Measurements from ENCODE around the gene SLC17A1.

SLC17A1 gene

GRCh38 chr6:25830458-25830857, 1.4 kb downstream of the SLC17A1 start:
- DNase-seq = no peak

DNA sequence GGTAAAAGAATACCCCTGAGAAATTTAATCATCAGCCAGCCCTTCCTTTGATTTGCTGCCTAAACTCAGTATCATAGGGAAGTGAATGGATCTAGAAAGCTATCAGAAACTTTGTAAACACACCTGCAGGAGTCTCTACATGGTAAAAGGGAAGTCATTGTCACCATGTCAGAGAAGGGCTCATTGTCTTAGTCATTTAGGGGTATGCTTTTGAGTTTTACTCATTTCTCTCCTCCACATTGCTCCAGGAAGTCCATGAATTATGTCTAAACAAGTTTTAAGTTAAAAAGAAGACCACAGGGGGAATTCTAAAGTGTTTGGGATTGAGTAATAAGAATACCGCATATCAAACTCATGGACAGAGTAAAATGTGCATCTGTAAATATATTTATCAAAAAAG, 2.5 kb downstream of the SLC17A1 start:
- DNase-seq = no peak

- no peak for DNase-seq
Measured at GRCh38 chr6:25821341-25821740, 10.5 kb downstream of the SLC17A1 start.

- no peak for DNase-seq
Measured at GRCh38 chr6:25816252-25816651, 15.6 kb downstream of the SLC17A1 start.

DNA sequence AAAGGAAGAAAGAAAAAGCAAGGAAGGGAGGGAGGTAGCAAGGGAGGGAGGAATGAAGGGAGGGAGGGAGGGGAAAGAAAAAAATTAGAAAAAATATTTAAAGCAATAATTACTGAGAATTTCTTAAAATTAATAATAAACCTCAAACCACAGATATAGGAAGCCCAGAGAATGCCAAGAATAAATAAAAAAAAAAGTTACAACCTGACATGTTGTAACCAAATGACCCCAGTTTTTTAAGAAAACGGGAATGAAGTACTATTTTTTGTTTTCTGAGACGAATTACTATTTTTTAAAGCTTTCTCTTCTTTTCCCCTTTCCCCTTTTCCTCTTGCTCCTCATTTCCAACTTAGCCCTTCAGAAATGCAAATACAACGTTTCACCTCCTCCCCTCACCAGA, 16.7 kb downstream of the SLC17A1 start:
- DNase-seq = no peak

GRCh38 chr6:25804804-25805203, 27.0 kb downstream of the SLC17A1 start:
- DNase-seq = no peak

- DNase-seq = no peak
Measured at GRCh38 chr6:25801436-25801835, 30.4 kb downstream of the SLC17A1 start.

GRCh38 chr6:25794784-25795183, 37.1 kb downstream of the SLC17A1 start:
- no peak for DNase-seq

DNA sequence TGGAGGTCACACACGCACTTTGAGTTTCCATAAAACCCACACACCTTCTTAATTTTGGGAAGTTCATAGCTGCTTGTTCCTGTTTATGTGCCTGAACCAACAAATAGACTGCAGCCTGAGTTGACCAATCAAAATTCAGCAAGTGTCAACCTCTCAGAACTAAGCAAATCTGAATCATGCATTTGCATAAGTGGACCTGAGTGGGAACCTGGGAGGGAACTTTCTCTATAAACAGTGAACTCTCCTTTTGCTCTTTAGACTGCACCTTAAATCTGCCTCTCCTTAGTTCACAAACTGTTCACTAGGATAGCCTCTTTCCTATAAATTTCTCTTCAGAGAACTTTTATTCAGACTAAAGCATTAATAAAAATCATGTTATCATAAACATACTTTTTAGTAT, 37.9 kb downstream of the SLC17A1 start:
- no peak for DNase-seq

GRCh38 chr6:25792016-25792415, 39.8 kb downstream of the SLC17A1 start:
- DNase-seq = no peak

- DNase-seq = no peak
Measured at GRCh38 chr6:25789475-25789874, 42.4 kb downstream of the SLC17A1 start.

GRCh38 chr6:25788305-25788922, 43.4 kb downstream of the SLC17A1 start:
- peak; percentile 53 for DNase-seq

- no peak for DNase-seq
Measured at GRCh38 chr6:25787428-25787827, 44.4 kb downstream of the SLC17A1 start.

DNA sequence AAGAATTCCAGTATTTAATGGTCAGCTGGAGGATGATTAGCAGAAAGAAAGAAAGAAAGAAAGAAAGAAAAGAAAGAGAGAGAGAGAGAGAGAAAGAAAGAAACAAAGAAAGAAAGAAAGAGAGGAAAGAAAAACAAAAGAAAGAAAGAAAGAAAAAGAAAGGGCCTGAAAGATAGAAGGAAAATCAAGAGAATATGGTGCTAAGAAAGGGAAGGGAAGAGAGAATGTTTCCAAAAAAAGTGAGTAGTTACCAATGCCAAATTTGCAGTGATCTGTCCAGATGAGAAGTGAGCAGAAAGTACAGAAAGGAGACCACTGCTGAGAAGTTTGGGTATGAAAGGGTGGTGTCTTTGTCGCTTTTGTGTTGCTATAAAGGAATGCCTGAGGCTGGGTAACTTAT, 50.7 kb downstream of the SLC17A1 start:
- no peak for DNase-seq

DNA sequence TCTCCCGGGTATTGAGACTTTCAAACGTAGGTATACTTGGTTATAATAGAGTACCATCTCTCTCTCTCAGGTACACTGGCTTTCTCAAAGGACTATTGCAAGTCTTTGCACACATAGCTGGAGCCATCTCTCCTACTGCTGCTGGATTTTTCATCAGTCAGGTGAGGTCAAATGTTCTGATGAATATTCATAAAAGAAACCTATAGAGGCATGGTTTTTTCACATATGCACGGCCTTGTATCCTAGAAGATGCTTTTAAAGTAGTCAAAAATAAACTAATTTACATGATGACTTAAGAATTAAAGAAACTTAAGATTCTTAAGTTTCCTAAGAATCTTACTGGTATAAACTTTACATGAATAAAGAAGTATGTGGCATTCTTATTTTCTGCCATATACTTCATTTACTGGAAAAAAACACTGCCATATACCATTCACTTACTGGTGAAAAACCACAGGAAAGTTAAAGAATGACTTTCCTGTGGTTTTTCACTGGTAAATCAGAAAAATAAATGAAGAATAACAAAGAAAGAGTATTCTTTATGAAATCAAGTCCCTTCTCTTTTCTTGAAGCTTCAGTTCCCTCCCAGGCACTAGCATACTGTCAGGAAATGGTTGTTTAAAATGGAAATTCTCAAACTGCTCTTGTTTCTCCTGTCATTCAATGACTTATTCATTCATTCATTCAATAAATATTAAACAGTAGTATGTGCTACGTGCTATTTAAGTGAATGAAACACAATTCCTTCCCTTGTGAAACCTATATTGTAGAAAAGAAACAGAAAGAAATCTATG, 53.8 kb downstream of the SLC17A1 start:
- no peak for DNase-seq

DNA sequence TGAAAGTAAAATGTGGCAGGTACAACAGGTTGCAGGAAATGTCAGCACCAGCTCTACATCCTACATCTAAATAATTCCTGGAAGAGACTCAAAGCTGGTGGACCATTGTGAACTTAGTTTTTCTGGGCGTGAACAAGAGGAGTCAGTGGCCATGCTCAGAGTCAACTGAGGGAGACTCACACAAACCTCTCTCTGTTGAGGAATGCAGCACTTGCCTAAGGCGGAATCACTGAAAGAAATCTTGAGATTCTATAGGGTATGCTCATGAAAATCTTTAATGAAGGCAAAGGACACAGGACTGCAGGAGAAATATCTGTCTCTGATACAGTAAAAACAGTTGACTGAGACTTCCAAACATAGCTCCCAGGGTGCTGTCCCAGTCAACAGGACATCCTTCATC, 54.8 kb downstream of the SLC17A1 start:
- no peak for DNase-seq

GRCh38 chr6:25774120-25774715, 57.6 kb downstream of the SLC17A1 start:
- DNase-seq = no peak

GRCh38 chr6:25769983-25770382, 61.9 kb downstream of the SLC17A1 start:
- no peak for DNase-seq

DNA sequence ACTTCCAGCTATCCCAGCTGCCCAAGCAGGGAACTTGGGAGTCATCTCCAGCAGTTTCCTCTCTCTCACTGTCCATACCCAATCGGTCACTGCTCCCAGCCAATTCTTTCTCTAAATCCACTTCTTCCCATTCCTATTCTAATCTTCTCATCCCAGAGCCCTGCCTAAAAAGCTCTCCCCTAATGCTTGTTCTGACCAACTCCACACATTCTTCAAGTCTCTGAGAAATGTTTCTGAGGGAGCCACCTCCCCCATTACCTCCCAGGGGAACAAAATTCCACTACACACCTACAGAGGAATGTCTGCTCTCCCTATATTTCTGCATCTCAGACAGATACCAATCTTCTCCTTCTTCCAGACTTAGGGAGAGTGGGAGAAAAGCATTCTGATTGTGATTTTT, 63.3 kb downstream of the SLC17A1 start:
- DNase-seq = no peak

DNA sequence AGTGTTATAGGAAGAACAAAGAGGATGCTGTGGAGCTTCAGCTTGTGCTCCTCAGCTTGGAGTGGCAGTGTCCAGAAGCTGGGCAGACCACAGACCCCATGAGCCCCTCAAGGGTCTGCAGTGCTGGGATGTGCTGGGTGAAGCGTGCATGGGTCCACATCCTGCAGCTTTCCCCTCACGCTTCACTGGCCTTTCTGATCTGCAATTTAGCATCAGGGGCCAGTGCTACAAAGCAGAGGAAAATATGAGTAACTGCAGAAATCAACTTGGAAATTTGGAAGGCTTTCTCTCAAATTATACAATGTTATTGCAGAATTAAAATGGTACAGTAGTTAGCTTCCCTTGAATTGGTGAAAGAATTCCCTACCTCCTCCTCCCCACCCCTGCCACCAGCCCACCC, 67.2 kb downstream of the SLC17A1 start:
- no peak for DNase-seq

- DNase-seq = no peak
Measured at GRCh38 chr6:25757936-25758642, 73.8 kb downstream of the SLC17A1 start.

GRCh38 chr6:25756382-25757363, 75.2 kb downstream of the SLC17A1 start:
- DNase-seq = no peak

Measured in stimulated activated CD4-positive, alpha-beta T cell treated with anti-CD3 and anti-CD28 coated beads, Interleukin-4, amount 100 ng/mL, for 24 hours (primary cell).